Tibial artery (tissue), 4 donors: ENCODE data around the gene MYRIP.

Experiments used
- DNase-seq, 2 donors: peaks; one replicate each; pipeline ENCODE4 v3.0.0-alpha.2; 2019
- H3K27ac ChIP-seq, 2 donors: fragments of 200-600 bp; sonication (generic) in 1 of 2; 1 replicate in 1 of 2; 2 replicates in 1 of 2; pipeline ENCODE4 v1.5.1; 2018 to 2019; ENCODE audit warnings: mild to moderate bottlenecking in 1 of 2
- H3K27me3 ChIP-seq, 2 donors: fragments of 200-600 bp; sonication (generic) in 1 of 2; one replicate each; pipeline versions ENCODE4 v1.5.1 to v1.6.0; 2016 to 2019
- H3K36me3 ChIP-seq, 3 donors: fragments of 200-600 bp; sonication (generic) in 2 of 3; one replicate each; pipeline ENCODE4 v1.5.1; 2016 to 2019; ENCODE audit warnings: mild to moderate bottlenecking in 2 of 3
- H3K4me1 ChIP-seq, 4 donors: fragments of 200-600 bp; sonication (generic) in 2 of 4; 1 replicate in 3 of 4; 2 replicates in 1 of 4; pipeline ENCODE4 v1.5.1; 2016 to 2019
- H3K4me3 ChIP-seq, 2 donors: fragments of 200-600 bp; sonication (generic) in 1 of 2; 1 replicate in 1 of 2; 2 replicates in 1 of 2; pipeline ENCODE4 v1.5.1; 2018 to 2019; ENCODE audit warnings: mild to moderate bottlenecking in 2 of 2
- H3K9me3 ChIP-seq, 3 donors: fragments of 200-600 bp; sonication (generic) in 1 of 3; one replicate each; pipeline ENCODE4 v1.5.1; 2016 to 2019
- intact Hi-C: fragments of 100-400 bp; cut with DNase I; formaldehyde crosslinking; loops from one replicate; pipeline ENCODE4 v1.15.0; 2023; ENCODE audit warnings: low total_unique reads
- TF ChIP-seq, protein P1 (sequence below), 2 experiments: fragments of 200-600 bp in 1 of 2; fragments of 450-650 bp in 1 of 2; IDR thresholded peaks; one replicate each; pipeline ENCODE4 v1.5.1; 2017 to 2019; ENCODE audit warnings: antibody characterized with exemption in 2 of 2, mild to moderate bottlenecking in 1 of 2, moderate library complexity in 1 of 2

MYRIP gene

DNA sequence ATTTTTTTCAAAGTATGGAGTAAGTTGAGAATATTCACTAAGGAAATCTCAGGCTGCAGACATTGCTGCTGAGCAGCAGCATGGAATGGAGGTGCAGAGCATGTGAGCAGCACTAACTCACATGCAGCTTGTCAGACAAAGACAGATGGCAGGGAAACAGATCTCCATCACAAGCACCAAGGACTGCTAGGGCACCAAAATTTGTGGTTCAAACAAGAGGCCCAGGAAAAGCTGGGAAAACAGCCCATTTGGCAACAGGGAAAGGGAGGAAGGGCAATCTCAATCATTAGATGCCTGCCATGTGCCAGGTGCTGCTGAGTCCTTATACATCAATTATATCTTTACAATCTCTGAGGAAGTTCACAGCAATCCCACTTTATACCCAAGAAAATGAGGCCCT is 452.9 kb downstream of the MYRIP start:
- Histone ChIP-seq H3K27me3 (no peaks in the 10 kb centered on the region), H3K4me1 (no peaks in the 10 kb centered on the region), H3K36me3 (no peaks in the 10 kb centered on the region), H3K27ac (no peak overlapping the region), H3K4me3 (no peak overlapping the region), H3K9me3 (no peaks in the 10 kb centered on the region)
- TF ChIP-seq, protein P1, sequence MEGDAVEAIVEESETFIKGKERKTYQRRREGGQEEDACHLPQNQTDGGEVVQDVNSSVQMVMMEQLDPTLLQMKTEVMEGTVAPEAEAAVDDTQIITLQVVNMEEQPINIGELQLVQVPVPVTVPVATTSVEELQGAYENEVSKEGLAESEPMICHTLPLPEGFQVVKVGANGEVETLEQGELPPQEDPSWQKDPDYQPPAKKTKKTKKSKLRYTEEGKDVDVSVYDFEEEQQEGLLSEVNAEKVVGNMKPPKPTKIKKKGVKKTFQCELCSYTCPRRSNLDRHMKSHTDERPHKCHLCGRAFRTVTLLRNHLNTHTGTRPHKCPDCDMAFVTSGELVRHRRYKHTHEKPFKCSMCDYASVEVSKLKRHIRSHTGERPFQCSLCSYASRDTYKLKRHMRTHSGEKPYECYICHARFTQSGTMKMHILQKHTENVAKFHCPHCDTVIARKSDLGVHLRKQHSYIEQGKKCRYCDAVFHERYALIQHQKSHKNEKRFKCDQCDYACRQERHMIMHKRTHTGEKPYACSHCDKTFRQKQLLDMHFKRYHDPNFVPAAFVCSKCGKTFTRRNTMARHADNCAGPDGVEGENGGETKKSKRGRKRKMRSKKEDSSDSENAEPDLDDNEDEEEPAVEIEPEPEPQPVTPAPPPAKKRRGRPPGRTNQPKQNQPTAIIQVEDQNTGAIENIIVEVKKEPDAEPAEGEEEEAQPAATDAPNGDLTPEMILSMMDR (IDR thresholded peaks at IDR 0.05) = no peak
- no peak for DNase-seq
- intact Hi-C loops = no loop called here

DNA sequence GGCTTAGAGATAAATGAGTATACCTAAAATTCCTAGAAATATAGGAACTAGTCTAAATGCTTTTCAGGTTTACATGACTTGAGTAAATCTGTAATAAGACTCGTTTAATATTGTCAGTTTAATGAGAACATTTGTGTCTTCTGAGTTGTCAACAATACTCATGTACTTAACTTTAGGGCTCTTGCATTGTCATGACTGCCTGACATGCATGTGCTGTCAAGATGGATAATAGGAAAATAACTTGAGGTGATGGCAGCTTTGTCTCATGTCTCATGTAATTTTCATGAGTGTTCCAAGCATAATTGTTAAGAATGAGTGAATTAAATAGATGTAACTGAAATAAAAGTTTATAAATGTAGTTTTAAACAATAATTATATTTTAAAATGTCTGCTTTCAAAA is 455.0 kb downstream of the MYRIP start:
- no peaks in the 10 kb centered on the region for H3K4me1 ChIP-seq
- H3K27me3 ChIP-seq = no peaks in the 10 kb centered on the region
- intact Hi-C loops = no loop called here
- H3K27ac ChIP-seq = no peak overlapping the region
- no peaks in the 10 kb centered on the region for H3K36me3 ChIP-seq
- DNase-seq = no peak
- H3K9me3 ChIP-seq = no peaks in the 10 kb centered on the region
- TF ChIP-seq, protein P1 (IDR thresholded peaks at IDR 0.05) = no peak
- no peak overlapping the region for H3K4me3 ChIP-seq

- H3K9me3 ChIP-seq = no peaks in the 10 kb centered on the region
- H3K27ac ChIP-seq = no peak overlapping the region
- intact Hi-C loops = no loop called here
- H3K4me3 ChIP-seq = no peak overlapping the region
- no peak for DNase-seq
- no peaks in the 10 kb centered on the region for H3K27me3 ChIP-seq
- H3K36me3 ChIP-seq = no peaks in the 10 kb centered on the region
- H3K4me1 ChIP-seq = no peaks in the 10 kb centered on the region
- TF ChIP-seq, protein P1 (IDR thresholded peaks at IDR 0.05) = no peak
Measured at GRCh38 chr3:40265181-40265580, 455.8 kb downstream of the MYRIP start.

DNA sequence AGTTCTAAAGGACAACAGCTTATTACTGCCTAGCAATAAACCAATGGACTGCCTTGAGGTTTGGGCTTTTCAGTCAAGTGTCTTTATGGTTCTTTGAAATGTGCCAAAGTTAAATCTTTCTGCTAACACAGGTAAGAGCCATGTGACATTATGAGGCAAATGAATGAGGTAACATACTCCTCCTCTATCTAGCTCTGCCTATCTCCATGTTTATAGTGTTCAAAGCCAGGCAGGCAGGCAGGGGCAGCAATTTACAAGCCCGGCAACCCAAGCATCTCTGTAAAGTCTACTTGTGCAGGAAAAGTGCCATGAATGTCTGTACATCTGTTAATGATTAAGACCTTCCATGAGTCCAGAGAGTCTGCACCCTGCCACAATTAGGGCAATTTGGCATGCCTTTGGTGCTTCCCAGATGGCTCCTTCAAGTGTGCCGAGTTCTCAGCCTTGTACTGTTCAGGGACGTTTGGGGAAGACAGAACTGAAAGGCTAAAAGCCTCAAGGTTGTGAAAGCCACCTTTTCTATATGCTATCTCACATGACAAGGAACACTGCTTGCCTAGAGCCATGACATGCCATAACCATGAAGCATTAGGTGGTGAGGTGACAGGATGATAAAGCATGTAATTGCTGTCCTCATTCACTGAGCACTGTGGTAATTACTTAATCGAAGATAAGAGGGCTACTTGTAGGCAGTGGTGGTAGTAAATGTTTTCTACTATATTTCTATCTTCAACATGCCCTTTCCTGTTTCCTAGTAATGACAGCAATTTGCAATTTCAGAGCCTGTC is 458.7 kb downstream of the MYRIP start:
- no peak overlapping the region for H3K4me3 ChIP-seq
- DNase-seq = no peak
- intact Hi-C loops = no loop called here
- no peaks in the 10 kb centered on the region for H3K27me3 ChIP-seq
- no peaks in the 10 kb centered on the region for H3K36me3 ChIP-seq
- H3K27ac ChIP-seq = no peak overlapping the region
- TF ChIP-seq, protein P1 (IDR thresholded peaks at IDR 0.05) = no peak
- no peaks in the 10 kb centered on the region for H3K4me1 ChIP-seq
- no peaks in the 10 kb centered on the region for H3K9me3 ChIP-seq

DNA sequence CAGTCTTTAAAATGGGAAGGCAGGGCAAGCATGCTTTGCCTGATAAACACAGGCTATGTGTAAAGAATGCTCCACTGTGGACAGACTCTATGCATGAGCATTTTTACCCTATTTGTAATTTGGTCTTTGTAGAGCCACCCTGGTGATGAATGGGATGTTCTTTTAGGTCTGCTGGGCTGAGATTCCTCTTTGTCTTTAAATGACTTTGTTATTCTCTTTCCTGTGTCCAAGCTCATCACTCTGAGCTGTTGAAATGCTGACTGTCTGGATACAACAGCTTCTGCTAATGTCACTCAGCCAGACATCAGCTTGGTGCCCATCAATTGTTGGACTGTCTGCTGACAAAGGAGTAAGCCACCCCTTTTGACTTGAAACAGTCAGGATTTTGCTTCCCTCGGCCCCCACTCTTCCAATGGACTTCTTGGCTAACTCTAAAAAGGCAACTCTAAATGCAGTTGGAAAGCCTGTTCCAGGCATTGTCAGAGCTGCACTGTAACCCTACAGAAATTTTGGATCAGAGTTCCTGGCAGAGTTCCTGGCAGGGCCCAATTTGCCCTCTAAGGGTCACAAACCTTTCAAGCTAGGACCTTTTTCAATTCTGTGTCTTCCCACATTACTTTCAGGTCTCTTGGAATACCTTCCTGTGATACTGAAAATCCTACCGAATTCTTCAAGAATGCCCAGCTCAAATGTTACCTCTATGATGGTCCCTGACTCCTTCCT is 459.6 kb downstream of the MYRIP start:
- DNase-seq = no peak
- Histone ChIP-seq H3K4me1 (no peaks in the 10 kb centered on the region), H3K36me3 (no peaks in the 10 kb centered on the region), H3K27me3 (no peaks in the 10 kb centered on the region), H3K4me3 (no peak overlapping the region), H3K9me3 (no peaks in the 10 kb centered on the region), H3K27ac (no peak overlapping the region)
- TF ChIP-seq, protein P1 (IDR thresholded peaks at IDR 0.05) = no peak
- intact Hi-C loops = no loop called here
